SU-DHL-6 (cell line): ENCODE data around the gene CCSER2.

Experiments used
- H2AFZ ChIP-seq: fragments of 200-600 bp; sonication (generic); 2 replicates; pipeline ENCODE4 v1.6.1; 2014; ENCODE audit warnings: low read depth, mild to moderate bottlenecking, moderate library complexity, mixed read lengths, antibody characterized with exemption, low read length; ENCODE audit not compliant: severe bottlenecking
- H3F3A ChIP-seq: fragments of 200-600 bp; shearing (Covaris generic); 2 replicates; pipeline ENCODE4 v1.6.0; 2016; ENCODE audit warnings: antibody characterized with exemption, mild to moderate bottlenecking; ENCODE audit not compliant: insufficient read depth
- H3K27ac ChIP-seq: fragments of 200-600 bp; sonication (generic); 2 replicates; pipeline ENCODE4 v1.5.1; 2016; ENCODE audit warnings: low read depth, mild to moderate bottlenecking, low read length, moderate library complexity, mixed read lengths
- H3K27me3 ChIP-seq: fragments of 200-600 bp; sonication (generic), shearing (Covaris generic); 2 replicates; pipeline ENCODE4 v1.6.0; 2014; ENCODE audit warnings: mild to moderate bottlenecking, low read length
- H3K36me3 ChIP-seq: fragments of 200-600 bp; sonication (generic); 2 replicates; pipeline ENCODE4 v1.6.1; 2014; ENCODE audit warnings: mild to moderate bottlenecking, low read length, mixed read lengths
- H3K4me2 ChIP-seq: fragments of 300-600, 200-600 bp; shearing (Covaris generic), sonication (generic); 2 replicates; pipeline ENCODE4 v1.6.0; 2014; ENCODE audit warnings: low read length, low read depth, mild to moderate bottlenecking; ENCODE audit not compliant: poor library complexity, severe bottlenecking
- H3K4me3 ChIP-seq: fragments of 200-600 bp; sonication (generic); 2 replicates; pipeline ENCODE4 v1.5.1; 2014; ENCODE audit warnings: antibody characterized with exemption, low read length, mild to moderate bottlenecking, mixed read lengths; ENCODE audit not compliant: insufficient read depth, poor library complexity, severe bottlenecking
- H3K79me2 ChIP-seq: fragments of 200-600 bp; sonication (generic); 2 replicates; pipeline ENCODE4 v1.6.1; 2014; ENCODE audit warnings: mild to moderate bottlenecking, low read length, moderate library complexity; ENCODE audit not compliant: insufficient read depth
- H3K9ac ChIP-seq: fragments of 200-600 bp; sonication (generic); 2 replicates; pipeline ENCODE4 v1.7.0; 2014; ENCODE audit warnings: mild to moderate bottlenecking, low read length
- H3K9me2 ChIP-seq: fragments of 200-600 bp; sonication (generic); replicated peaks from 2 replicates; pipeline ENCODE4 v1.6.1; 2014; ENCODE audit warnings: low read length; ENCODE audit not compliant: insufficient read depth
- H3K9me3 ChIP-seq: fragments of 200-600 bp; sonication (generic); 2 replicates; pipeline ENCODE4 v1.6.1; 2014; ENCODE audit warnings: low read length, mixed read lengths; ENCODE audit not compliant: insufficient read depth
- H4K20me1 ChIP-seq: fragments of 200-600 bp; sonication (generic); 2 replicates; pipeline ENCODE4 v1.6.1; 2014; ENCODE audit warnings: low read depth, mild to moderate bottlenecking, antibody characterized with exemption, low read length, moderate library complexity, mixed read lengths
- CTCF ChIP-seq: fragments of 200-600 bp; sonication (generic); IDR thresholded peaks from one replicate; pipeline ENCODE4 v1.5.1; 2017; ENCODE audit warnings: antibody characterized with exemption, mild to moderate bottlenecking, low read length, moderate library complexity; ENCODE audit not compliant: insufficient read depth, poor library complexity, severe bottlenecking
- EZH2phosphoT487 ChIP-seq: fragments of 200-600 bp; sonication (generic), shearing (Covaris generic); conservative IDR thresholded peaks from 2 replicates; pipeline ENCODE4 v1.6.1; 2018; ENCODE audit warnings: mild to moderate bottlenecking, antibody characterized with exemption, low read length, moderate library complexity, mixed read lengths

Gene CCSER2

DNA sequence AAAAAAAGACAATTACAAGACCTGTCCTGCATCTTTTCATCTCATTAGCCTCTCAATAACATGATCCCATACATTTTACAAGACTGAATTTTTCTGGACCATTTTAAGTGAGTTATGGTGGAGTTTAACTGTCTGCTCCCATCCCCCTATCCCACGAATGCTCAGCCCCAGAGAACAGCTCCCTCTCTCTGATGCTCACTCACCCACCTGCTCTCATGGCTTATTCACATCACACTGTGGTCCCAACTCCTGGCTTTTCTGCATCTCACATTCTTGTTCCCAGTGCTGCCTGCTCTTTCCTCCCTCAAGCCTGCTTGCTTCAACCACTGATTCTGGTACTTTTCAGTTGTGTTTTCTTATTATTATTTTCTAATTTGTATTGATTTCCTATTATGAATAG, 20.4 kb upstream of the CCSER2 start:
- Histone ChIP-seq H3K27me3 (no peaks in the 10 kb centered on the region), H2AFZ (no peak overlapping the region), H3K9me3 (no peaks in the 10 kb centered on the region), H3K9ac (no peak overlapping the region), H4K20me1 (no peaks in the 10 kb centered on the region), H3K9me2 (no peaks in the 10 kb centered on the region), H3K79me2 (no peaks in the 10 kb centered on the region), H3K4me2 (no peak overlapping the region), H3F3A (no peaks in the 10 kb centered on the region), H3K4me3 (no peak overlapping the region), H3K27ac (no peak overlapping the region), H3K36me3 (no peaks in the 10 kb centered on the region)
- TF ChIP-seq CTCF (no peak), EZH2phosphoT487 (no peak)

- Histone ChIP-seq H3K9me3 (no peaks in the 10 kb centered on the region), H3K9ac (no peak overlapping the region), H3K79me2 (no peaks in the 10 kb centered on the region), H2AFZ (no peak overlapping the region), H4K20me1 (no peaks in the 10 kb centered on the region), H3K36me3 (no peaks in the 10 kb centered on the region), H3K4me2 (no peak overlapping the region), H3K4me3 (no peak overlapping the region), H3K27me3 (no peaks in the 10 kb centered on the region), H3K27ac (no peak overlapping the region), H3F3A (no peaks in the 10 kb centered on the region), H3K9me2 (no peaks in the 10 kb centered on the region)
- TF ChIP-seq EZH2phosphoT487 = no peak
- no peak for TF ChIP-seq CTCF
These were observed 19.7 kb upstream of the CCSER2 start for GRCh38 chr10:84308481-84309304.

DNA sequence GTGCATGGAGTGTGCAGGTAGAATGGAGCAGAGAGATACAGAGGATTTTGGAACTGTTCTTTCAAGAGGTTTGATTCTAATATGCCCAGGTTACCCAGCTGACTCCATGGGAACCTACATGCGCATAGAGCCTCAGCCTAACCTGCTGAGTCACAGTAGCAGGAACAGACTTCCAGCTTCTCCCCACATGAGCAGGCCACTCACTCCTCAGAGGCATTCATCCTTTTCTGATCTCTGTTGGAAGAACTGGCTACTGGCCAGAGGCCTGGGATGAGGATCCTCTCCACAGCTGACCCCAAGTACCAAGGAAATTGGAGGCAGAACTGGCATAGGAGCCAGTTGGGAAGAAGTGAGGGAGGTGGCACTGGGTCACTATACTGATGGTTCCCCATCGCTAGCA, 17.9 kb upstream of the CCSER2 start:
- H3K4me3 ChIP-seq = no peak overlapping the region
- H3K27me3 ChIP-seq = no peaks in the 10 kb centered on the region
- no peak overlapping the region for H2AFZ ChIP-seq
- H4K20me1 ChIP-seq = no peaks in the 10 kb centered on the region
- no peaks in the 10 kb centered on the region for H3K9me3 ChIP-seq
- H3K79me2 ChIP-seq = no peaks in the 10 kb centered on the region
- no peaks in the 10 kb centered on the region for H3F3A ChIP-seq
- H3K36me3 ChIP-seq = no peaks in the 10 kb centered on the region
- no peak overlapping the region for H3K27ac ChIP-seq
- TF ChIP-seq CTCF = no peak
- no peak for TF ChIP-seq EZH2phosphoT487
- no peak overlapping the region for H3K4me2 ChIP-seq
- no peak overlapping the region for H3K9ac ChIP-seq
- no peaks in the 10 kb centered on the region for H3K9me2 ChIP-seq
